ENCODE data around the gene TENM3.
"Not testable (repeated sequence)": the region's sequence is repeated elsewhere in the genome, so short reads cannot be mapped to it uniquely, and the experiment has no call there.

The TENM3 gene

DNA sequence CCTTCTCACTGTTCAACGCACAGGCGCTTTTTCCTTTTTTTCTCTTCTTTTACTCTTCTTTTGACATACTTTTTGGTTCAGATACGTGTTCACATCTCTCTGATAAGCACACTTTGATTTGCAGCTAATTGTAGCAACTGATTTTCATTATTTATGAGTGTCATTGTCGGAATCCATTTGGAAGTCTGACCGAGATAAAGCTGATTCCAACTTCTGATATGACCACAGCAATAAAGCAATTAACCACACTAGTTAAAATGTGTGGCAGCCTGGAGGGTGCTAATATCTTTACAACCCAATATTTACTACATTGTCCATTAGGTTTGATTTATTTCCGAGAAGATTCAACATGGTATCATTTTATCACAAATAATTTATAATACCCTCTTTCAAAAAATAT is 101.8 kb downstream of the TENM3 start:
- no peak for DNase-seq

GRCh38 chr4:182346250-182346649 is 103.0 kb downstream of the TENM3 start:
- DNase-seq = no peak

DNA sequence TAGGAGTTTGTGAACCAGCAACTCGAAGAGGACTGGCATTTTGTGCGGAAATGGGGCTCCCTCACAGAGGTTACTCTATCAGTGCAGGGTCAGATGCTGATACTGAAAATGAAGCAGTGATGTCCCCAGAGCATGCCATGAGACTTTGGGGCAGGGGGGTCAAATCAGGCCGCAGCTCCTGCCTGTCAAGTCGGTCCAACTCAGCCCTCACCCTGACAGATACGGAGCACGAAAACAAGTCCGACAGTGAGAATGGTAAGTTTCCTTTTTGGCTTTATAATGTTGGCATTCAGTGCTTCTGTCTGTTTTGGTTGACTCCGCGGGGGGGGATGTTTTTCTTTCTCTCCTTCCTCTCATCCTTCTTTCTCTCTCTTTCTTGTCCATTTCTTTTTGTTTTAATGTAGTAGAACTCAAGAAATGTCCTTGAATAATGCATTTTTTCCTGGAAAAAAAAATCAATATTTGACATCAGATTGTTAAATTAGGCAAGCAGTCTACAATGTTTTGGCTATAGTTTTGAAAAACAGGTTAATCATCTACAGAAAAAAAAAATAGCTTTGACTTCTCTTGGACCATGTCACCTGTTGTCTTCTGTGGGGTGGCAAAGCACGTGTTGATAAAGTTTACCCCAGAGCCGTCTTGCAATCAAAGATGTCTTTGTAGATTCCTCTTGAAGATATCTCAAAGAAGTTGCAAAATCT is 103.6 kb downstream of the TENM3 start:
- no peak for DNase-seq

DNA sequence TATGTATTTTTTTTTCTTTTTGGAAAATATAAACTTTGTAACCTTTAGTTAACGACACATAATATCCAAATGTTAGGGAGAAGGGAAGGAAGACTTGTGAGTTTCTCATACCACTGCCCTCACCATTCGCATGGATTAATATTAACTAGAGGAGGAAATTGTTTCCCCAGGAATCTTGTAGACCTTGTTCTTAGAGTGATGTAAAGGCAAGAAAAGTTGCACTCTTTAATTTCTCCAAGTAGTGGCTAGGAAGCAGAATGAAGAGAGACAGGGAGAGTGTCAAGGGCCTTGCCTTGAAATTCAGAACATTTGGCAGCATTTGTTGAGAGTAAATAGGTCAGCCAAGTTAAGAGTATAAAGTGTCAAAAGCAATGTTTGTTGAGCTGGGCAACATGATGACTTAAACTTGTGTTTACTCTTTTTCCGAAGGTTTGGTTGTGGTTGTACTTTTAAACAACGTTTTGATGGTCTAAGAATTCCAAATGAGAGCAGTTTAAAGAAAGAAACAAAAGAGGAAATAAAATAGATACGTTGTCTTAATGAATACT is 105.7 kb downstream of the TENM3 start:
- no peak for DNase-seq

DNA sequence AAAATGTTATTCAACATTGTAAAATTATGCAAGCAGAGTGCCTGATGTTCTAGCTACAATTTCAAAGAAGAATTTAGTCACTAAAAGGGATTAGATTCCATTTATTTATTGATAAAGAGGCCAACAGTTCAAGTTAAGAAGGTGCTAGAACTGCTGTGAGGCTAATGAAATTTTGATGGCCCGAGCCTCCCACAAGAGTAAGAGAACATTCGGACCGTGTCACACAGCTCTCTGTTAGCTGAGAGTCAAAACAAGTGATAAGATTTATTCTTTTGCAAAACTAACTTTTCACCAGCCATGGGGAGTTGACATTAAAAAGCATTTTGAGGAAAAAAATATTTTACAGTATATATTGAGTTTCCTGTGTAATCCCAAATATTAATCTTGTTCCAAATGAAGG is 106.8 kb downstream of the TENM3 start:
- no peak for DNase-seq

GRCh38 chr4:182351485-182351884 is 108.3 kb downstream of the TENM3 start:
- no peak for DNase-seq

GRCh38 chr4:182354106-182354505 is 110.9 kb downstream of the TENM3 start:
- no peak for DNase-seq

- DNase-seq = no peak
Observed at GRCh38 chr4:182354867-182355266, 111.7 kb downstream of the TENM3 start.

DNA sequence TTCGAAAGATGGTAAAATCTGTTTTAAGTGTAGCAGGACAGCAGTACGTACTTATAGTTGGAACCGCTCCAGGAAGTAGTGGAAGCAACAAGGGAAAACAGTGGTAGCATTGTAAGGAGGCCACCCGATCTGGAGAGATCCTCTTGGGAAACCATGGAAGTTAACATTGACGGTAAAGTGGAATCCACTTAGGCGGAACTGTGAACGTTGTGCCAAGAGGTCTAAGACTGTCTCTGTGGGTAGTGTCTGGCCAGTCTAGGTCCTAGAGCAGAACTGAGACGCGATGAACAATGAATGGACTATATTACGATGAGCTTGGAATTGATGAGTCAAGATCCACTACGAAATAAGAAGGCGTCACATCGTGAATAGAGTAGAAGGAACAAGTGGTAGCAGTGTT is 124.0 kb downstream of the TENM3 start:
- no peak for DNase-seq

GRCh38 chr4:182369211-182369610 is 126.0 kb downstream of the TENM3 start:
- no peak for DNase-seq

GRCh38 chr4:182370491-182370890 is 127.3 kb downstream of the TENM3 start:
- DNase-seq = no peak

DNA sequence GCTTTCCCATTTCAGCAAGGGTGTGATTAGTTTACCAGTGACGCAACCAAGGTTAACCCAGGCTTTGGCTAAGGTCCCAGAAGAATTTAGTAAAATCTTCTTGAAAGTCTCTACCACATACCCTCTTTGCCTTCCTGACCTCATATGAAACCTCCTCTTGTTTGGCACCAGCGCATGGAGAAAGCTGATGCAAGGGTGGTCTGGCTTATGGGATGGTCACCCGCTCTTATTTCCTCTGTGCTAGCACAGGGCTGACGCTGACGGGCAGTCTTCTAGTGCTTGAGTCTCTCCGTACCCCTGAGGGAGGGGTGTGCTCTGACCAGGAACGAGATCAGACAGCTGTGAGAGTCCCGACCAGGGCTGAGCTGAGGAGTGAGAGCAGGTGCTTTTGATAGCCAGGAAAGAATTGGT is 137.6 kb downstream of the TENM3 start:
- DNase-seq = no peak

DNA sequence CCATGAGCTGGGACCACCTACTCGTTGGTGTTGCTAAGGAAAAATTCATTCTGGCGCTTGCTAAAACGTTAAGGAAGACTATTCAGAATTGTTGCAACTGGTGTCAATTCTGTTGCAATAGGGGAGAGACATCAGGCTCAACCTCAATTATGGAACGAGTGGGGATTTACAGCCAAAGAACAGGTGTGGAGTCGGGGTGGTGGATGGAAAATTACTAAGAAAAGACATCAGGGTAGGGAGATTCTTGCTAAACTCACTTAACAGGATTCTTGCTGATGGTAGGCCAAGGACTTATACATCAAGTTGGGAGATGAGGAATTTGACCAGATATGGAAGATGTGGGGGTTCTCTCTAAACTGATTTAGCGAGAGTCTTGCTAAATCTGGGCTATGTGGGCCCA is 139.7 kb downstream of the TENM3 start:
- no peak for DNase-seq

GRCh38 chr4:182384631-182385091 is 141.5 kb downstream of the TENM3 start:
- no peak for DNase-seq

DNA sequence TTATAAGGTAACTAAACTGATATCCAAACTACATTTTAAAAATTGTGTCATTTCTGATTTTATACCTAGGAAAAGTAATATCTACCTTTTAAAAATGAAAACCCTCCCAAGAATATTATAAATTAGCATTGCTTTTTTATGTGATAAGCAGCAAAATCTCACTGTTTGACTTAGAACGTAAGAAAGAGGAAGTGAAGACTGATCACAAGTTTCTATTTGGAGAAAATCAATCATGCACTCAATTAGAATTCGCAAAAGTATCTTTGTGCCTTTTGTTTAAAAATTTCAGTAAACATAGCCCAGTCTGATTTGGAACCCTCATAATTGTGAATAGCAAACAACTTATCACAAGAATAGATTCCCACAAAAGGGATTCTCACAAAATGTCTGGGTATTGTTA is 142.7 kb downstream of the TENM3 start:
- DNase-seq = no peak

DNA sequence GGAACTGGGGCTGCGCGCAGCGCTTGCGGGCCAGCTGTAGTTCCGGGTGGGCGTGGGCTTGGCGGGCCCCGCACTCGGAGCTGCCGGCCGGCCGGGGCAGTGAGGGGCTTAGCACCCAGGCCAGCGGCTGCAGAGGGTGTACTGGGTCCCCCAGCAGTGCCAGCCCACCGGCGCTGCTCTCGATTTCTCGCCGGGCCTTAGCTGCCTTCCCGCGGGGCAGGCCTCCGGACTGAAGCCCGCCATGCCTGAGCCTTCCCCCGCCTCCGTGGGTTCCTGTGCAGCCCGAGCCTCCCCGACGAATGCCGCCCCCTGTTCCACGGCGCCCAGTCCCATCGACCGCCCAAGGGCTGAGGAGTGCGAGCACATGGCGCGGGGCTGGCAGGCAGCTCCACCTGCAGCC is 143.4 kb downstream of the TENM3 start:
- DNase-seq = not testable (repeated sequence)

GRCh38 chr4:182391111-182391684 is 148.0 kb downstream of the TENM3 start:
- no peak for DNase-seq

- no peak for DNase-seq
Observed at GRCh38 chr4:182394181-182394580, 151.0 kb downstream of the TENM3 start.

- no peak for DNase-seq
Observed at GRCh38 chr4:182400081-182400480, 156.9 kb downstream of the TENM3 start.

GRCh38 chr4:182400790-182401189 is 157.6 kb downstream of the TENM3 start:
- no peak for DNase-seq

DNA sequence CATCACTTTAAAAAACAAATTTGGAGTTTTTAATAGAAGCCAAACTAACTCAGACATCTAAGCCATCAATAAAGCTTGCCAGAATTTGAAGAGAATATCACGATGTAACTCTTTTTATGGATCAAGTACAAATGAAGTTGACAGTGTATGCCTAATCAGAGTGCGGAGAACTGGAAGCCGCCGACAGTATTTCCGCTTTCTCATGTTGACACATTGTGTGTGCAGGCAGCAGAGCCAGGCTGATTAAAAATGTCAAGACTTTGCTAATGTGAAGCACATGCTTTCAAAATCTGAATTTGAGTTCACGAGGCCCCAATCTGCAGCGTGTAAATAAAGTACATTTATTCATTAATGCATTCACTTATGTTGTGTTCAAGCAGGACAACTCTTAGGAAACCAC is 161.2 kb downstream of the TENM3 start:
- DNase-seq = no peak

DNA sequence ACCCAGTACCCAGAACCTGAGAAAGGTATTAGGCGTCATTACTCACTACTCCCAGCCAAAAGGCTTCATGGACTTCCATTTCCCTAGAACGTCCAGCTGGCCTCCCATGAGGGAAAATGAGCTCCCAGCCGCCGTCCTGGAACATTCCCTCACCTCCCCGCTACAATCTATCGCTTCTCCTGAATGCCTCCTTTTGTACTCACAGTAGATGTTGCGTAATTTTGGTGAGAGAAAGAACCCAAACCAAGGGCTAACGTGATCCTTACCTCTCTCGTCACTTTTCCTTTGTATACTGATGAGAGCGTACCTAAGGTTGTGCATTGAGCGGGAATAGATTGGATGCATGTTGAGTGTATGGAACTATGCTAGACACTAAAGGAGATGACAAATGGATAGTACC is 161.9 kb downstream of the TENM3 start:
- DNase-seq = no peak

DNA sequence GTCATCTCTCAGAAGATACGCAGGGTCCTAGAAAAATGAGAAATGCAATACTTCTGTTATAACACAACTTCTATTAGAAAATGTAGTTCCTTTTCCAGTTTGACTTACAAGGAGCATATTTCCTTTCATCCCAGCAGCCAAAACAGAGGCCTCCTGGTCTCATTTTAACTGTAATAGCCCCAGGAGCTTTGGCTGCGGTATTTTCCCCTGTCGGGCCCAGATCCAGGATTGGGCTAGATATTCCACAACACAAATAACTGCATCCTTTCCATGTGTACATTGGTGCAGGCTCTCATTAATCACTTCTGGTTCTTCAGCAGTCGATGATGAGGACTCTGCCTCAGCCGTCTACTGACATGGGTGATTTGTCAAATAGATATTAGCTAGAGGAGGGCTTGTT is 166.1 kb downstream of the TENM3 start:
- no peak for DNase-seq

- DNase-seq = no peak
Observed at GRCh38 chr4:182411391-182411790, 168.2 kb downstream of the TENM3 start.

DNA sequence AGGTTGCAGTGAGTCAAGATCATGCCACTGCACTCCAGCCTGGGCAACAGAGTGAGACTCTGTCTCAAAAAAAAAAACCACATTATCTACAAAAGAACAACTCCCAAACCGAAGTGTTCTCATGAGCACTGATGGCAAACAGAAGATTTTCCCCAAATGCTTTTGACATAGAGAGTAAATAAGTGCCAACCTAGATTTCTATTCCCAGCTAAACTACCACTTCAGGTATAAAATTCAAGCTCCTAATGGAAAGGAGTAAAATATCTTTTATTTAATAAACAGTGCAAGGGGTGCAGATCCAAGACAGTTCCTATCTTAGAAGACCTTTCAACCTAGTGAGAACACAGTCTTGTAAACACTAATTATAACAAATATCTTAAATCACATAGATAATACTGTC is 170.3 kb downstream of the TENM3 start:
- no peak for DNase-seq
